NCI-H1694 (cell line): ENCODE data around the gene AFF4.
"Not testable (repeated sequence)": the region's sequence is repeated elsewhere in the genome, so short reads cannot be mapped to it uniquely, and the experiment has no call there.

Source experiments
- DNase-seq: peaks from one replicate; lab custom pipeline; 2025; lab: John Stamatoyannopoulos, UW

The AFF4 gene

GRCh38 chr5:132886064-132886823 is 77.2 kb downstream of the AFF4 start:
- no peak for DNase-seq

- DNase-seq: no peak
Measured at GRCh38 chr5:132884548-132884947, 78.9 kb downstream of the AFF4 start.

GRCh38 chr5:132883261-132883834 is 80.1 kb downstream of the AFF4 start:
- DNase-seq: peak; percentile 43

- no peak for DNase-seq
Measured at GRCh38 chr5:132877938-132878337, 85.5 kb downstream of the AFF4 start.

- DNase-seq: no peak
Measured at GRCh38 chr5:132877466-132877865, 86.0 kb downstream of the AFF4 start.

- no peak for DNase-seq
Measured at GRCh38 chr5:132876020-132876759, 87.2 kb downstream of the AFF4 start.

GRCh38 chr5:132873930-132874271 is 89.5 kb downstream of the AFF4 start:
- no peak for DNase-seq

GRCh38 chr5:132873119-132873929 is 90.1 kb downstream of the AFF4 start, which contains the start of gene LEAP2:
TSS of gene LEAP2 (plus strand) at chr5:132873668. CDS start at chr5:132873695, 27 bp downstream.
- no peak for DNase-seq

GRCh38 chr5:132872788-132873118 is 90.7 kb downstream of the AFF4 start:
- no peak for DNase-seq

GRCh38 chr5:132871459-132872284 is 91.8 kb downstream of the AFF4 start:
- no peak for DNase-seq

- no peak for DNase-seq
Measured at GRCh38 chr5:132870801-132871200, 92.6 kb downstream of the AFF4 start.

GRCh38 chr5:132868754-132869153 is 94.7 kb downstream of the AFF4 start:
- DNase-seq: no peak

GRCh38 chr5:132867046-132867451 is 96.4 kb downstream of the AFF4 start:
- no peak for DNase-seq

GRCh38 chr5:132866342-132867045 is 96.9 kb downstream of the AFF4 start, which contains the start of the genes GDF9 and UQCRQ:
TSS of gene GDF9 (minus strand) at chr5:132866469. CDS start at chr5:132864533, 1,936 bp downstream.
TSS of gene UQCRQ (plus strand) at chr5:132866642. CDS start at chr5:132866882, 240 bp downstream.
- DNase-seq: peak; percentile 97

GRCh38 chr5:132865668-132866341 is 97.6 kb downstream of the AFF4 start:
- DNase-seq: no peak

GRCh38 chr5:132860742-132861141 is 102.7 kb downstream of the AFF4 start:
- no peak for DNase-seq

GRCh38 chr5:132859889-132860437 is 103.5 kb downstream of the AFF4 start:
- no peak for DNase-seq

GRCh38 chr5:132856011-132856410 is 107.4 kb downstream of the AFF4 start:
- DNase-seq: no peak

GRCh38 chr5:132854992-132855391 is 108.4 kb downstream of the AFF4 start:
- DNase-seq: not testable (repeated sequence)

GRCh38 chr5:132854301-132854700 is 109.1 kb downstream of the AFF4 start:
- no peak for DNase-seq
